ENCODE data around the gene TBC1D9.

TBC1D9 gene

GRCh38 chr4:140612357-140612756 lies 143.8 kb downstream of the TBC1D9 start:
- no peak for DNase-seq (ENCODE audit: low read depth)

GRCh38 chr4:140611854-140612253 lies 144.3 kb downstream of the TBC1D9 start:
- DNase-seq (ENCODE audit: low read depth) = no peak

GRCh38 chr4:140609548-140610425 lies 146.4 kb downstream of the TBC1D9 start:
- no peak for DNase-seq (ENCODE audit: low read depth)

GRCh38 chr4:140607852-140608251 lies 148.3 kb downstream of the TBC1D9 start:
- no peak for DNase-seq (ENCODE audit: low read depth)

GRCh38 chr4:140604544-140604943 lies 151.6 kb downstream of the TBC1D9 start:
- DNase-seq (ENCODE audit: low read depth) = no peak

- no peak for DNase-seq (ENCODE audit: low read depth)
Measured at GRCh38 chr4:140603286-140603685, 152.9 kb downstream of the TBC1D9 start.

GRCh38 chr4:140602714-140603113 lies 153.5 kb downstream of the TBC1D9 start:
- DNase-seq (ENCODE audit: low read depth) = no peak

- DNase-seq (ENCODE audit: low read depth) = no peak
Measured at GRCh38 chr4:140600408-140600807, 155.8 kb downstream of the TBC1D9 start.

GRCh38 chr4:140595065-140595464 lies 161.1 kb downstream of the TBC1D9 start:
- no peak for DNase-seq (ENCODE audit: low read depth)

- no peak for DNase-seq (ENCODE audit: low read depth)
Measured at GRCh38 chr4:140584439-140584838, 171.7 kb downstream of the TBC1D9 start.

GRCh38 chr4:140581078-140581477 lies 175.1 kb downstream of the TBC1D9 start:
- DNase-seq (ENCODE audit: low read depth) = no peak

GRCh38 chr4:140579278-140579677 lies 176.9 kb downstream of the TBC1D9 start:
- no peak for DNase-seq (ENCODE audit: low read depth)

- no peak for DNase-seq (ENCODE audit: low read depth)
Measured at GRCh38 chr4:140575489-140575888, 180.7 kb downstream of the TBC1D9 start.

GRCh38 chr4:140571620-140572019 lies 184.6 kb downstream of the TBC1D9 start:
- no peak for DNase-seq (ENCODE audit: low read depth)

Measured in non-pigmented ciliary epithelial cell (primary cell).